RWPE2 (cell line): ENCODE results near the gene L3MBTL4.
A peak's percentile ranks its signal among the peaks of the same experiment; 100 is the strongest.

ENCODE experiments used
- ATAC-seq: fragments of 200-7000 bp; cut with Tn5 transposase; 3 replicates; pipeline ENCODE4 v1.9.1; 2021; ENCODE audit warnings: low read depth
- DNase-seq: peaks from one replicate; pipeline ENCODE4 v3.0.0-alpha.2; 2020; ENCODE audit warnings: low spot score
- H3K27ac ChIP-seq: fragments of 450-650 bp; 2 replicates; pipeline ENCODE4 v1.5.1; 2017; ENCODE audit warnings: mild to moderate bottlenecking; ENCODE audit not compliant: poor library complexity, severe bottlenecking
- H3K27me3 ChIP-seq: fragments of 250-450 bp; sonication (Bioruptor Pico); 2 replicates; pipeline ENCODE4 v1.5.1; 2021; ENCODE audit warnings: mild to moderate bottlenecking, moderate library complexity; ENCODE audit not compliant: insufficient read depth, poor library complexity, severe bottlenecking
- H3K36me3 ChIP-seq: fragments of 250-450 bp; sonication (Bioruptor Pico); 2 replicates; pipeline ENCODE4 v1.5.1; 2020; ENCODE audit warnings: low read depth, mild to moderate bottlenecking, moderate library complexity
- H3K4me1 ChIP-seq: fragments of 250-450 bp; sonication (Bioruptor Pico); 2 replicates; pipeline ENCODE4 v1.5.1; 2021; ENCODE audit warnings: mild to moderate bottlenecking, moderate library complexity; ENCODE audit not compliant: insufficient read depth, poor library complexity, severe bottlenecking
- H3K4me3 ChIP-seq: fragments of 250-450 bp; sonication (Bioruptor Pico); 2 replicates; pipeline ENCODE4 v1.5.1; 2021; ENCODE audit warnings: mild to moderate bottlenecking, moderate library complexity; ENCODE audit not compliant: severe bottlenecking
- H3K9me3 ChIP-seq: fragments of 250-450 bp; sonication (Bioruptor Pico); 2 replicates; pipeline ENCODE4 v1.5.1; 2021; ENCODE audit warnings: mild to moderate bottlenecking, moderate library complexity; ENCODE audit not compliant: severe bottlenecking
- CTCF ChIP-seq: fragments of 450-650 bp; IDR thresholded peaks from one replicate; pipeline ENCODE4 v1.5.1; 2017; ENCODE audit warnings: mild to moderate bottlenecking, moderate library complexity; ENCODE audit not compliant: poor library complexity, severe bottlenecking

Gene L3MBTL4

GRCh38 chr18:6357668-6358067 is 57.0 kb downstream of the L3MBTL4 start:
- Histone ChIP-seq H3K4me1 (no peaks in the 10 kb centered on the region), H3K27ac (no peak overlapping the region), H3K4me3 (no peak overlapping the region), H3K36me3 (no peaks in the 10 kb centered on the region), H3K9me3 (no peaks in the 10 kb centered on the region), H3K27me3 (no peaks in the 10 kb centered on the region)
- TF ChIP-seq CTCF: no peak
- DNase-seq (no peak), ATAC-seq (no peak)

- Histone ChIP-seq H3K4me1 (no peaks in the 10 kb centered on the region), H3K27me3 (no peaks in the 10 kb centered on the region), H3K27ac (no peak overlapping the region), H3K9me3 (no peaks in the 10 kb centered on the region), H3K4me3 (no peak overlapping the region), H3K36me3 (no peaks in the 10 kb centered on the region)
- no peak for TF ChIP-seq CTCF
- DNase-seq (no peak), ATAC-seq (peak; percentile 80)
Observed at GRCh38 chr18:6355789-6356589, 58.7 kb downstream of the L3MBTL4 start.

- no peak for DNase-seq
- Histone ChIP-seq H3K9me3 (no peaks in the 10 kb centered on the region), H3K4me3 (no peak overlapping the region), H3K27ac (no peak overlapping the region), H3K27me3 (no peaks in the 10 kb centered on the region), H3K4me1 (no peaks in the 10 kb centered on the region), H3K36me3 (no peaks in the 10 kb centered on the region)
- no peak for TF ChIP-seq CTCF
- no peak for ATAC-seq
Observed at GRCh38 chr18:6352275-6352674, 62.4 kb downstream of the L3MBTL4 start.

- DNase-seq: no peak
- Histone ChIP-seq H3K27me3 (no peaks in the 10 kb centered on the region), H3K36me3 (no peaks in the 10 kb centered on the region), H3K9me3 (no peaks in the 10 kb centered on the region), H3K4me1 (no peaks in the 10 kb centered on the region), H3K27ac (no peak overlapping the region), H3K4me3 (no peak overlapping the region)
- no peak for TF ChIP-seq CTCF
- no peak for ATAC-seq
Observed at GRCh38 chr18:6342990-6343389, 71.7 kb downstream of the L3MBTL4 start.

GRCh38 chr18:6341709-6342108 is 73.0 kb downstream of the L3MBTL4 start:
- Histone ChIP-seq H3K9me3 (no peaks in the 10 kb centered on the region), H3K27me3 (no peaks in the 10 kb centered on the region), H3K4me1 (no peaks in the 10 kb centered on the region), H3K4me3 (no peak overlapping the region), H3K27ac (no peak overlapping the region), H3K36me3 (no peaks in the 10 kb centered on the region)
- no peak for ATAC-seq
- TF ChIP-seq CTCF: no peak
- no peak for DNase-seq
